A172 (cell line): ENCODE data around the gene MB21D2. TPM values are rescaled to one million over a fixed set of nuclear protein-coding genes. Genes with fewer than 3 reads are reported as not detected.
"Not testable (repeated sequence)": the region's sequence is repeated elsewhere in the genome, so short reads cannot be mapped to it uniquely, and the experiment has no call there.

ENCODE experiments used
- DNase-seq: peaks from one replicate; pipeline ENCODE4 v3.0.0-alpha.2; 2015; ENCODE audit warnings: low spot score
- total RNA-seq: library from RNA; depleted of rRNA; stranded (reverse); fragments of >200 nt; shearing (Covaris generic); gene quantifications from 2 replicates; pipeline ENCODE4 v1.2.3, GENCODE V29; 2014; rRNA removed

Gene MB21D2
- total RNA-seq, 1 experiment from 2014 or later = 85.0 TPM

DNA sequence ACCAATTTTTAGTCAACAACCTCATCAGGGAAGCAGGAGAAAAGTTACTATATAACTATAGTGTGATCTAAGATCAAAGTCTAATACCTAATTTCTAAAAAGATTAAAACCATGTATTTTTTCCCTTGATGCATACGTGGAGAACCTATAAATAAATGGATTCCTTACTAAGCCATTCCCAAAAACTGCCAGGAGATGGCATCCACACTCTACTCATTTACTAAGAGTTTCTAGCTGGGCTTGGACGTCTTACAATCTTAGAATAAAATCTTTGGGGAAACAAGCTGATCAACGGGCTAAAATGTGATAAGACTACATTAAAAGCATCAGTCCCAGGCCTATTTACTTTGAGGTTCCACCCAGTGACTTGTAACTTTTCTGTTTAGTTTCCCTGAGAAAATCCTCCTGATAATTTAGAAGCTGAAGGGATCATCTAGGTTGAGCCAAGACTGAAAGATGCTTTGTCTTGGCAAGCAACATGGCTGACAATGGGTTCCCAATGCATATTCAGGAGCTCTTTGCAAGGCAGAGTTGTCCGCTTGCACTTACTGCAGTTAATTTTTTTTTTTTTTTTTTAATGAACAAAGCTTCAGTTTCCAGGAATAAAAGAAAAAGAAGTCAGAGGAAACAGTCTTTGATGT is 104.8 kb downstream of the MB21D2 start:
- DNase-seq = no peak

DNA sequence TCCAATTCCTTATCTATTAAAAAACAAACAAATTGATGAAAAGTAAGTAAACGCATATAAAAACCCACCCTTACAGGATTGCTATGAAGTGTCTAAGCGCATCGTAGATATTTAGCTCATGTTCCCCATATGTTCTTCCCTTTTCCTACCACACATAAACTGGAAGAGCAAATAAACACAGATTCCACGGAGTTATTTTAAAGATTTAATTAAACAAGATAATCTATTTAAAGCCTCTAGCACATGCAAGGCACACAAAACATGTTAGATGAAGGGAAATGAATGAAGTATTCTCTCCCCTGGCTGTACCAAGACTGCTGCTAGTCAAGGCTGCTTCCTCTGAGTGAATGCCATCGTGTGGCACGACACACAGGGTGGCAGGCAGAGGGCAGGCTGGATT is 111.9 kb downstream of the MB21D2 start:
- DNase-seq = no peak

DNA sequence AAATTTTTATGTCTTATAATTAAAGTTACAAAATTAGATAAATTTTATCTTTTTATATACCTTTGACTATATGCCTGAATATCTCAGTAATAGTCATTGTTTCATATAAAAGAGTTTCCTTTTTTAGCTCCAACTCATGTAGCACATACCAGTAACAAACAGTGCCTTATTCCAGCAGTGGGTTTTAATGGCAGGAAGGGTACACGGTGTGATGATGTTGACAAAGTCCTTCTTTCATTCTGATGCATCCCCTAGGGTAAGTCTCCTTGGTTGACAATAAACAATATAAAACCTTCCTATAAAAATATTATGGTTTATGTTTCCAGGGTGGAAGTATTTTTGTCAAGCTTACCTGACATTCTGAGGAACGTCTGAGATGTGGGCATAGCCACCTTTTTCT is 113.2 kb downstream of the MB21D2 start:
- no peak for DNase-seq

DNA sequence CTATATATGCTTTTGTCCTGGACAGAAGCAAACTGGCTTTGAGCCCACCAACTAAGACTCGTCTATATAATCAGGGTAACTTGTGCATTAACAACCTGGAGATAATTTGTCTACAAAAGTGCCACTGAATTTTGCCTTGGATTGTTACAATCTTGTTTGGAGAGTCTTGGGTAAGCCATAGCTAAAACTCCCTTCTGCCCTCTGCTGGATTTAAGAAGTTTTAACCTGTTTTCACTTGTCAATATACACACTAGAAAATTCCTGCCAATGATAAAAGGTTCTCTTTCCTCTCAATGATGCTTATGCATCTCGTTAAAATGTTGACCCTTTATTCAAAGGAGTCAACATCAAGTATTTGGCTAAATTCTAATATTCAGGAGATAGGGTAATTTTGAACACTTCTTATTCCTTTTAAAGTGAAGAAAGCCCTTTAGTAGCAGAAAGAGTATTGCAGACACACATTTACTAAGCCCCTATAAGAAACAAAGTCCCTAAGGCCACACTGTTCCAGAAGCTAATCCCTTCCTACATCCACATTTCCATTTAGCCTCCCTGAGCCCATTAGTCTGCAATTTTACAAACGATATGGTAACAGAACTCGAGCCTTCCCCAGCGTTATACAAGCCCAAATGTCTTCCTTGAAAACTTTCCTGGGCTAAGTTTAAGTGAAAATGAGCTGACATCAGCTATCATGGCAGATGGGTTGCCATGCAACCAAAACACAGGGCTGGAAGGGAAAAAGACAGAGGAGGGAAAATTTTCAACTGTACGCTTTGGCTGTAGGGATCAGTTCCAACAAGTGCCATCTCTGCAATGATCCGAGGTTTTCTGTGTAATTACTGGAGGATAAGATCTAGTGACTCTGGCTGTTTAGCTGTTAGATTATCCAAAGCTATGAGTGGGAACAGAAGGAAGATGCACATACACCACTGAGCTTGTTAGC is 114.4 kb downstream of the MB21D2 start:
- peak; percentile 47 for DNase-seq

DNA sequence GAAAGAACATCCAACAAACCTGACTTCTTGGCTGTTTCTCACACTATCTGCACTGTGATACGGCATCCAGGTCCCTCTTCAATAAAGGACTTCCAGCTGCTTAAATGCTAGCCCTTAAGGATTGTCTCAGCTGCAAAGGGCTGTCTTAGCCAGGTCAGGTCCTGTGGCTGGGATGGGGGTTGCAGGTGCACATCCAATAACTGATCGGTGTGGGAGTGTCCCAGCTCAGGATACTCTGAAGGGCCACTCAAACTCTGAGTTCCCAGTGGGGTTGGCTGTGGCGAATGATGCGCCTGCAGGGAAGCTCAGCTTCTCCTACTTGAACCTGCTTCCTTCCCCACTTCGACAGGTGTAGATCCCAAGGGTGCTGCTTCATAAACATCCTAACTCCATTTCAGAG is 115.7 kb downstream of the MB21D2 start:
- no peak for DNase-seq

DNA sequence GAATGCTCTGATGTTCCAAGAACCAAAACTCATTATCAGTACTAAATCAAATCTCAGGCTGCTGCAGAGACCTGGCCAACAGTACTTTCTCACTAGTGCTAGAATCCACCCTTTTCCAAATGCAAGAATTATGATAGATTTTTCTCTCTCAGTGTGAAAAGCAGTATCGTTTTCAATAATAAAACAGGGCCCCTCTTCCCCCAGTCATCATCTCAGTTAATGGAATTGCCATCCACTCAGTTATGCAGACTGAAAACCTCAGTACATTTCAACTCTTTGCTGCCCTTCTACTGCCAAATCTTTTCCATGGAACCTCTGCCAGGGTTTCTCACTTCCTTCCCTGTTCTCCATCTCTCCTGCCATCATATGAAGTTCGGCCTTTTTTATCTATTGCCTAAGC is 117.9 kb downstream of the MB21D2 start:
- no peak for DNase-seq

DNA sequence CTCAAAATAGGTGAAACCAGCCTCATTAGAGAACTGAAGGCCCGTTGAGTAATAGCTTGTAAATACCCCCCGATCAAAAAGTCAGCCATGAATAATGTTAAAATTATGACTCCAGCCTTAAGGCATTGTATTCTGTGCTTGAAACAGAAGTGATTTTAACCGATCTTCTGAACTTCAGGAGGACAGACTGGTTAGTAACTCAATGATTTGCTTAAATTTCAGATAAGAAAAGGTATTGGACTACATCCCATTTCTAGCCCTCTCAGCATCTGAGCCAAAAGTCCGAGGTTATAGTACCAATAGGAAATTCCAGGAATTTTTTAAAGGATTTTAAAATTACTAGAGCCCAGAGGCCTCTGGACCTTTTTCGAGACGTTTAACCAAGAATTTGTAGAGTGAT is 122.6 kb downstream of the MB21D2 start:
- DNase-seq = peak; percentile 44

DNA sequence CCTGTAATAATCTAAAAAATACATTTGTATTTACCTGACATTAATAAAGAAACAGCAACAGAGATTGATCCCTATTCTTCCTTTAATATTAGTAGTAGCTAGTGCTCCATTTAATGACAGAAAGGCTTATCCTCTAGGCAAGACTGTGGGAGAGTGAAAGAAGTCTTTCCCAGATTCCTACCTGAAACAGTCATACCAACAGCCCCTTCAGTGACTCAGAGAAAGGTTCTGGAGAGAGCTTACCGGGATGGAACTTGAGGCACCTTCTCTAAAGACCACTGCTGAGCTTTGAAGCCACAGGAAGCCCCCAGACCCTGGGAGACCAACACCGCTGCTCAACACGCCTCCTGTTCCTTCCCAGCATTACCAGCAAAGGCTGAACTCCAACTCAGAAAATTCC is 123.4 kb downstream of the MB21D2 start:
- peak; percentile 29 for DNase-seq

DNA sequence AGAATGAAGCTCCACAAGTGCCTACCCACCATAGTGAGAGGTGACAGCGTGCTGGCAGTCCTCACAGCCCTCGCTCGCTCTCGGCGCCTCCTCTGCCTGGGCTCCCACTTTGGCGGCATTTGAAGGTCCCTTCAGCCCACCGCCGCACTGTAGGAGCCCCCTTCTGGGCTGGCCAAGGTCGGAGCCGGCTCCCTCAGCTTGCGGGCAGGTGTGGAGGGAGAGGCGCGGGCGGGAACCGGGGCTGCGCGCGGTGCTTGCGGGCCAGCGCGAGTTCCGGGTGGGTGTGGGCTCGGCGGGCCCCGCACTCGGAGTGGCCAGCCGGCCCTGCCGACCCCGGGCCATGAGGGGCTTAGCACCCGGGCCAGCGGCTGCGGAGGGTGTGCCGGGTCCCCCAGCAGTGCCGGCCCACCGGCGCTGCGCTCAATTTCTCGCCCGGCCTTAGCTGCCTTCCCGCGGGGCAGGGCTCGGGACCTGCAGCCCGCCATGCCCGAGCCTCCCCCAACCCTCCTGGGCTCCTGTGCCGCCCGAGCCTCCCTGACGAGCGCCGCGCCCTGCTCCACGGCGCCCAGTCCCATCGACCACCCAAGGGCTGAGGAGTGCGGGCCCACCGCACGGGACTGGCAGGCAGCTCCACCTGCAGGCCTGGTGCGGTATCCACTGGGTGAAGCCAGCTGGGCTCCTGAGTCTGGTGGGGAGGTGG is 128.7 kb downstream of the MB21D2 start:
- DNase-seq = not testable (repeated sequence)

DNA sequence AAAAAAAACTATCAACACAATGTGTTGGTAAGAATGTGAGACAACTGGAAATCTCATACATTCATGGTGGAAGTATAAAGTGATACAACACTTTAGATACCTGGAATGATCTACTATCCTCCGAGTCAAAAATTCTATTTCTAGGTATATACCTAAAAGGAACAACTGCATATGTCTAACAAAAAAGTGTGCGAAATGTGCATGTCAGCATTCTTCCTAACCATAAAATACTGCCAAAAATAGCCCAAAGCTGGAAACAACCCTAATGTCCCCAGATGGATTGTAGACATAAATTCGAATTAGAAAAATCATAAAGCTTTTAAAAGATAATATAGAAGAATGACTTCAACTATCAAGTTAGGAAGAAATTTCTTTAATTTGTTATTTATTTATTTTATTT is 139.1 kb downstream of the MB21D2 start:
- DNase-seq = no peak

DNA sequence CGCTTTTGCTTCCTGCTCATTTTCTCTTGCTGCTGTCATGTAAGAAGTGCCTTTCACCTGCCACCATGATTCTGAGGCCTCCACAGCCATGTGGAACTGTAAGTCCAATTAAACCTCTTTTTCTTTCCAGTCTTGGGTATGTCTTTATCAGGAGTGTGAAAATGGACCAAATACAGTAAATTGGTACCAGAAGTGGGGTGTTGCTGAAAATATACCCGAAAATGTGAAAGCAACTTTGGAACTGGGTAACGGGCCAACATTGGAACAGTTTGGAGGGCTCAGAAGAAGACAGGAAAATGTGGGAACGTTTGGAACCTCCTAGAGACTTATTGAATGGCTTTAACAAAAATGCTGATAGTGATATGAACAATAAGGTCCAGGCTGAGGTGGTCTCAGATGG is 143.3 kb downstream of the MB21D2 start:
- DNase-seq = not testable (repeated sequence)

DNA sequence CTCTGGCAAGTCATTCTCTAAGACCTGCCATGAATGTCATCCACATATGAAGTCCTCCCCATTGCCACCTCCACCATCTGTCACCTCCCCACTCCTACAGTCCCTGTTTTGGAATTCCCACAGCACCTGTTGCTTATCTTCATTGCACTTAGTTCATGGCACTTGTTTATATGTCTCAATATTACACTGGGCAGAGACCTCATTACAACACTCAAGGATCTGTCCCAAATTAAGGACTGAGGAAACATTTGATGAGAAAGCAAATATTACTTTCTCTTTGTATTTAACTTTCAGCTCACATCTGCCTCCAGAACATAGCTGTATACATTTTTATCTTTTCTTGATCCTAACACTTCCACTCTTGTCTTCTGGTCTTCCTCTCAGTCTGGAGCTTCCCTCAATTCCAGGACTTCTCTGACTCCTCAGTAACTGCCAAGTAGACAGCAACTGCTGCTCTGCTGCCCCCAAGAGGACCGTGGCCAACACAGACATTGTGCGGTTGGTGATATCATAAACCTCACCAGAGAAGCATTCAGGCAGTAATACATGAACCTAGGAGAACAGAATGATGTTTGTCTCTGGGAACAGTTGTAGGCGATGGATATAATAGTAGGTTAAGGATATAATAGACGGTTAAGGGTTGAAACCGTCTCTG is 145.3 kb downstream of the MB21D2 start:
- peak; percentile 52 for DNase-seq

DNA sequence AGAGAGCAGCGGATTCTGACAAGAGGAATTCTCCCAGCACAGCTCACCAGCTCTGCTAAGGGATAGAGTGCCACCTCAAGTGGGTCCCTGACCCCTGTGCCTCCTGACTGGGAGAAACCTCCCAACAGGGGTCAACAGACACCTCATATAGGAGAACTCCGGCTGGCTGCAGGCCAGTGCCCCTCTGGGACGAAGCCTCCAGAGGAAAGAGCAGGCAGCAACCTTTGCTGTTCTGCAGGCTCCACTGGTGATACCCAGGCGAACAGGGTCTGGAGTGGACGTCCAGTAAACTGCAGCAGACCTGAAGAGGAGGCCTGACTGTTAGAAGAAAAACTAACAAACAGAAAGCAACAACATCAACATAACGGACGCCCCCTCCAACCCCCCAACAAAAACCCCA is 159.0 kb downstream of the MB21D2 start:
- DNase-seq = no peak

DNA sequence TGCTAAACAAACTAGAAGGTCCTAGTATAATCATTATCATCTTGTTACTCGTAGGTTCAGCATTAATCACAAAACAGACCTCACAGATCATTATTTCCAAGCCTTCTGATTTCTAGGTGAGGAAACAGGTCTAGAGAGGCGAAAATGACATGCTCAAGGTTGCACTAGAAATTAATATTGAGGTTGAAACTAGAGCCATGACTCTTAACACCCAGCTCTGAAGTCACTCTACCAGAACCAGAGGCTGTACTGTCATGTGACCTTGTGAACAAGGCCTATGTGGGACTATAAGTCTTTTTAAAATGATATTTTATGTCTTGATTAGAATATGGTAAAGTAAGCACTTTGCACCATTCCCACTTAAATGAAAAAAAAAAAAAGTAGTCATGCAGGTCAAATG is 166.5 kb downstream of the MB21D2 start:
- DNase-seq = no peak

DNA sequence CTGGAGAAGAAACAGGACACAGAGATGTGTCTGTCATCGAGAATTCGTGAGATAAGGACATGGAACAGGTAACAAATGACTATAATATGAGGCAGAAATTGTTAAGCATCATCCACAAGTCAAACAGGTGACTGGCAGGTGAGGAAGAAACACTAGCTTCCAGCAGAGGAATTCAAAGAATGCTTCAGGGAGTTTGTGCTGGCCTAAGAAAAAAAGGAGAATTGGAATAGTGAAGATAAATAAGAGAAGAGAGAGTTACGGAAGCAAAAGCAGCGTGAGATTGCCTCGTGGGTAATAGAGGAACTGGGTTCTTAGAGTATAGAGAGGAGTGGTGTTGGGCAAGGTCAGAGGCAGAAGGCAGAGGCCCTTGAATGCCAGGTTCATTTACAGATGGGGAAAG is 167.5 kb downstream of the MB21D2 start:
- DNase-seq = no peak

DNA sequence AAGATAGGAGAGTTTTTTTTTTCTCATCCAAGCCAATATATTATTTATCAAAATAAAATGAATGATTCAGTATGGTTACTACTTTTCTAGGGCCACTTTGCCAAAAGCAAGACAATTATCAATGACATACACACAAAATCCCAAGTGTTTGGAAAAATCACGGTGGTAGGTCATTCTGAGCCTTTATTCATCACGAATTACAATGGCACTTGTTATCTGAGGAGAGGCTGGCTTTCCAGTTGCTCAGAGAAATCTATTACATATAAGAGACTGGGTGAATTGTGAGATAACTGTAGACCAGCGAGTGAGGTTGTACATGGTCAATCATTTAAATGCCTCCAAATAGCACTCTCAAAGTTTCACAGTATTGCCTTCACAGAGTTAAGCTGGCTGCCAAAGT is 169.9 kb downstream of the MB21D2 start:
- no peak for DNase-seq

DNA sequence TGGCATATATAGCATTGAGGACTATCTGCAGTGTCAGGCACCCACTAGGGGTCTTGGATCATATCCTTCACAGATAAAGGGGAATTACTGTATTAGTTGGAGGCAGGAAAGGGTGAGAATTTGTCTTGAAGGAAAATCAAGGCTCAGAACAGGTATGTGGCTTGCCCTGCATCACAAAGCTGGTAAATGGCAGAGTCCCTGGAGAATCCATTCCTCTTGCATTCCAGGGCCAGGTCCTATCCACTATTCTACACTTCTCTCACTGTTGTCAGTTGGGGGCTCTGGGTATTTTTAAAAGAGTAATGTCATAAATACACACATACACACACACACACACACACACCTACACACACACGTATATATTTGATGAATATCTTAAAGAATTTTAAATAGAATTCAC is 170.5 kb downstream of the MB21D2 start:
- no peak for DNase-seq

Other genes starting within 250 kb of the MB21D2 start
- 4.3 and 4.9 TPM in 2 replicates for gene FGF12, start 190.3 kb downstream of the MB21D2 start, total RNA-seq